KMS-11 (cell line): ENCODE measurements around the gene OSBPL7.
A peak's percentile ranks its signal among the peaks of the same experiment; 100 is the strongest.

ENCODE experiments used
- H2AFZ ChIP-seq: fragments of 200-600 bp; sonication (generic); 2 replicates; pipeline ENCODE4 v1.6.1; 2016; ENCODE audit warnings: antibody characterized with exemption, mixed run types, low read depth
- H3K27ac ChIP-seq: fragments of 200-600 bp; sonication (generic); 2 replicates; pipeline ENCODE4 v1.6.1; 2016; ENCODE audit warnings: mild to moderate bottlenecking, mixed run types
- H3K27me3 ChIP-seq: fragments of 200-600 bp; sonication (generic); 2 replicates; pipeline ENCODE4 v1.6.1; 2017; ENCODE audit warnings: mild to moderate bottlenecking, low read depth, mixed run types, moderate library complexity; ENCODE audit not compliant: insufficient read depth
- H3K36me3 ChIP-seq: fragments of 200-600 bp; sonication (generic); 2 replicates; pipeline ENCODE4 v1.6.1; 2017; ENCODE audit warnings: mild to moderate bottlenecking, mixed run types; ENCODE audit not compliant: insufficient read depth
- H3K4me1 ChIP-seq: fragments of 200-600 bp; sonication (generic); 2 replicates; pipeline ENCODE4 v1.6.1; 2016; ENCODE audit warnings: mild to moderate bottlenecking, low read depth, mixed run types; ENCODE audit not compliant: poor library complexity, severe bottlenecking
- H3K4me2 ChIP-seq: fragments of 200-600 bp; sonication (generic); 2 replicates; pipeline ENCODE4 v1.7.0; 2016; ENCODE audit warnings: mild to moderate bottlenecking, mixed run types
- H3K4me3 ChIP-seq: fragments of 200-600 bp; sonication (generic); IDR thresholded peaks from 2 replicates; pipeline ENCODE4 v1.6.1; 2017; ENCODE audit warnings: low read depth, low read length, mixed read lengths; ENCODE audit not compliant: insufficient read depth
- H3K79me2 ChIP-seq: fragments of 200-600 bp; sonication (generic); 2 replicates; pipeline ENCODE4 v1.6.1; 2016; ENCODE audit warnings: low read depth, mixed run types; ENCODE audit not compliant: insufficient read depth
- H3K9ac ChIP-seq: fragments of 200-600 bp; sonication (generic); 2 replicates; pipeline ENCODE4 v1.6.1; 2016; ENCODE audit warnings: mild to moderate bottlenecking, mixed run types
- H4K20me1 ChIP-seq: fragments of 200-600 bp; sonication (generic); 2 replicates; pipeline ENCODE4 v1.6.1; 2016; ENCODE audit warnings: mild to moderate bottlenecking, mixed run types; ENCODE audit not compliant: insufficient read depth
- CTCF ChIP-seq: fragments of 200-600 bp; sonication (generic); conservative IDR thresholded peaks from 2 replicates; pipeline ENCODE4 v1.6.1; 2017; ENCODE audit warnings: low read depth, mild to moderate bottlenecking, antibody characterized with exemption, low read length, moderate library complexity, mixed read lengths

The OSBPL7 gene

DNA sequence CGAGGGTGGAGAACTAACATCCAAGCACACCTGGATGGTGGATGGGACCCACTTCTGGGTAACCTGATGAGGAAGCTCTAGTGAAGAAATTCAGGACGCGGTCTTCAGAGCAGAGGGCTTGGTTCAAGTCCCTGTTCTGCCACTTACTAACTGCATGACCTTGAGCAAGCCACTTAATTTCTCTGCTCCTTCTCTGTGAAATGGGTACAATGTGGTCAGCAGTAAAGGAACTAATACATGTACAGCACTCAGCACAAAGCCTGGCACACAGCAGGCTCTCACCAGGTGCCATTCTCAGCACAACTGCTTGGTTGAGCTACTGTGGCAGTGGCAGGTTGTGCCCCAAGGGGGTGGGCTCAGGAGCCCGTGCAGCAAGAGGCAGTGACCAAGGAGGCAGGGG is 1.9 kb upstream of the OSBPL7 start:
- TF ChIP-seq CTCF: no peak
- Histone ChIP-seq H3K27ac (no peak overlapping the region), H3K4me2 (no peak overlapping the region), H3K36me3 (no peaks in the 10 kb centered on the region; the same call in 1 of the 2 replicates), H3K9ac (no peak overlapping the region), H3K4me1 (peaks cover 28% of the 10 kb centered on the region), H3K4me3 (no peak overlapping the region), H2AFZ (no peak overlapping the region), H4K20me1 (no peaks in the 10 kb centered on the region), H3K27me3 (no peaks in the 10 kb centered on the region), H3K79me2 (peaks cover 9% of the 10 kb centered on the region; the same call in 1 of the 2 replicates)

- peak overlapping the region; percentile 39; the same call in 1 of the 2 replicates for H3K27ac ChIP-seq
- peaks cover 23% of the 10 kb centered on the region for H3K4me1 ChIP-seq
- H3K9ac ChIP-seq: 0 out of 2 replicates have a peak overlapping the region, but pooled peaks have one; percentile 45
- H4K20me1 ChIP-seq: no peaks in the 10 kb centered on the region
- H3K4me2 ChIP-seq: peak overlapping the region; percentile 72; the same call in 1 of the 2 replicates
- no peak overlapping the region for H3K4me3 ChIP-seq
- H3K79me2 ChIP-seq: 0 out of 2 replicates have a peak, but pooled peaks cover 2% of the 10 kb centered on the region
- no peak overlapping the region for H2AFZ ChIP-seq
- H3K27me3 ChIP-seq: no peaks in the 10 kb centered on the region
- TF ChIP-seq CTCF: no peak
- no peaks in the 10 kb centered on the region; the same call in 1 of the 2 replicates for H3K36me3 ChIP-seq
Observed at GRCh38 chr17:47822785-47823184, 1.2 kb upstream of the OSBPL7 start.

- H4K20me1 ChIP-seq: no peaks in the 10 kb centered on the region
- H3K4me1 ChIP-seq: peaks cover 23% of the 10 kb centered on the region
- peak overlapping the region; percentile 45; the same call in 1 of the 2 replicates for H3K9ac ChIP-seq
- no peak overlapping the region for H3K4me3 ChIP-seq
- H2AFZ ChIP-seq: peak overlapping the region; percentile 62; the same call in 1 of the 2 replicates
- H3K4me2 ChIP-seq: peak overlapping the region; percentile 72
- H3K79me2 ChIP-seq: no peaks in the 10 kb centered on the region
- no peak for TF ChIP-seq CTCF
- H3K36me3 ChIP-seq: no peaks in the 10 kb centered on the region; the same call in 1 of the 2 replicates
- no peak overlapping the region for H3K27ac ChIP-seq
- H3K27me3 ChIP-seq: no peaks in the 10 kb centered on the region
Observed at GRCh38 chr17:47821031-47821423, 567 bp downstream of the OSBPL7 start.

DNA sequence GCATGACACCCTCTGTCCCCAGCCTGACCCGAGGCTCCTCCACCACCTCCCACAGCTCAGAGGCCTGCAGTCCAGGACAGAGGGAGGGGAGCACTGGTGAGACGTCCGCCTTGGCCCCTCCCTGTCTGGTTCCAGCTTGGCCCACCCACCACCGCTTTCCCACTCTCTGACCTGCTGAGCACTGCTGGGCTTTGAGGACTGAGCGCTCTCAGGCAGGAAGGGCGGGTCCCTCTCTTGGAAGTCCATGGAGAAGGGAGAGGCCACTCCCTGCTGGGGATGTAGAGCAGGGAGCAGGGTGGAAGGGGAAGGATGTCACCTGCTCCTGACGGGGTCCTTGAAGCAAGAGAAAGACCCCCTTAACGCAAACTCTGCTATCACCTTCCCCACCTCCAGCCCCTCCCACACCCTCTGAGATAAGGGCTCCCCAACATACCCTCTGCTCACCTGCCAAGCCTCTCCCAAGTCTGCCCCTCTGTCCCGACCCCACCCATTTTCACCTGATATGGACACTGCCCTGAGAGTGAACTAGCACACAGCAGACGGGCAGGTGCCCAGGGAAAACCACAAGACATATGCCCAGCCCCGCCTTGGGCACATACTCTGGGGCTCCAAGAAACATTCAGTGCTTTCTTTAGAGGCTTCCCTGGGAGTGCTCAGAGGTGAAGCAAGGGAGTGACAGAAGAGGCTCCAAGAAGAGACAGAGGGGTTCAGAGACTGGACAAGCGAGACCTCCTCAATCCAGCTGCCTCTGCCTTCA is 1.4 kb downstream of the OSBPL7 start:
- no peak overlapping the region for H2AFZ ChIP-seq
- H3K27me3 ChIP-seq: no peaks in the 10 kb centered on the region
- TF ChIP-seq CTCF: no peak
- peak overlapping the region; percentile 72 for H3K4me2 ChIP-seq
- H3K36me3 ChIP-seq: no peaks in the 10 kb centered on the region
- H3K4me3 ChIP-seq: no peak overlapping the region
- H3K9ac ChIP-seq: no peak overlapping the region
- no peaks in the 10 kb centered on the region for H4K20me1 ChIP-seq
- H3K4me1 ChIP-seq: peaks cover 23% of the 10 kb centered on the region
- H3K27ac ChIP-seq: no peak overlapping the region
- no peaks in the 10 kb centered on the region for H3K79me2 ChIP-seq
